Activated naive CD8-positive, alpha-beta T cell treated with anti-CD3 and anti-CD28 coated beads, Interleukin-2, amount 50 U/mL, for 24 hours (primary cell): Measurements from ENCODE around the gene CMSS1.

Source experiments
- ATAC-seq: fragments of 150-1000 bp; cut with Tn5 transposase; one replicate; pipeline ENCODE4 v1.10.0; 2021
- DNase-seq: peaks from one replicate; pipeline ENCODE4 v3.0.0; 2021
- H3K27ac Mint-ChIP-seq: one replicate; pipeline ENCODE4 v1.8.0; 2021; ENCODE audit warnings: mild to moderate bottlenecking, mixed read lengths
- H3K27me3 Mint-ChIP-seq: one replicate; pipeline ENCODE4 v1.8.0; 2021; ENCODE audit warnings: mixed read lengths
- H3K36me3 Mint-ChIP-seq: one replicate; pipeline ENCODE4 v1.8.0; 2021; ENCODE audit warnings: low read depth, mixed read lengths
- H3K4me1 Mint-ChIP-seq: one replicate; pipeline ENCODE4 v1.8.0; 2021; ENCODE audit warnings: mixed read lengths
- H3K4me3 Mint-ChIP-seq: one replicate; pipeline ENCODE4 v1.8.0; 2021; ENCODE audit warnings: mild to moderate bottlenecking, moderate library complexity, mixed read lengths
- H3K9me3 Mint-ChIP-seq: one replicate; pipeline ENCODE4 v1.8.0; 2021; ENCODE audit warnings: mixed read lengths

Gene CMSS1

GRCh38 chr3:100155128-100155527 is 337.5 kb downstream of the CMSS1 start:
- Mint-ChIP-seq H3K36me3 (peaks cover 65% of the 10 kb centered on the region), H3K4me1 (peaks cover 15% of the 10 kb centered on the region), H3K27me3 (no peaks in the 10 kb centered on the region), H3K9me3 (peaks cover 27% of the 10 kb centered on the region), H3K27ac (no peak overlapping the region), H3K4me3 (no peak overlapping the region)
- no peak for DNase-seq
- ATAC-seq: no peak

- H3K36me3 Mint-ChIP-seq: peaks cover 67% of the 10 kb centered on the region
- no peak for DNase-seq
- no peak overlapping the region for H3K27ac Mint-ChIP-seq
- no peak overlapping the region for H3K4me3 Mint-ChIP-seq
- H3K9me3 Mint-ChIP-seq: peaks cover 27% of the 10 kb centered on the region
- H3K27me3 Mint-ChIP-seq: no peaks in the 10 kb centered on the region
- H3K4me1 Mint-ChIP-seq: peaks cover 16% of the 10 kb centered on the region
- no peak for ATAC-seq
Measured at GRCh38 chr3:100155590-100155989, 337.9 kb downstream of the CMSS1 start.

GRCh38 chr3:100157685-100158084 is 340.0 kb downstream of the CMSS1 start:
- H3K36me3 Mint-ChIP-seq: peaks cover 57% of the 10 kb centered on the region
- H3K4me3 Mint-ChIP-seq: no peak overlapping the region
- peaks cover 22% of the 10 kb centered on the region for H3K9me3 Mint-ChIP-seq
- no peaks in the 10 kb centered on the region for H3K27me3 Mint-ChIP-seq
- H3K4me1 Mint-ChIP-seq: peaks cover 10% of the 10 kb centered on the region
- ATAC-seq (no peak), DNase-seq (no peak)
- no peak overlapping the region for H3K27ac Mint-ChIP-seq

GRCh38 chr3:100158918-100159330 is 341.3 kb downstream of the CMSS1 start:
- H3K4me1 Mint-ChIP-seq: peaks cover 10% of the 10 kb centered on the region
- no peaks in the 10 kb centered on the region for H3K27me3 Mint-ChIP-seq
- H3K4me3 Mint-ChIP-seq: no peak overlapping the region
- peaks cover 47% of the 10 kb centered on the region for H3K36me3 Mint-ChIP-seq
- H3K27ac Mint-ChIP-seq: no peak overlapping the region
- no peak for ATAC-seq
- no peak for DNase-seq
- peaks cover 18% of the 10 kb centered on the region for H3K9me3 Mint-ChIP-seq

- no peak for DNase-seq
- Mint-ChIP-seq H3K4me3 (no peak overlapping the region), H3K4me1 (peaks cover 10% of the 10 kb centered on the region), H3K27ac (peak overlapping the region; percentile 32), H3K36me3 (peaks cover 43% of the 10 kb centered on the region), H3K9me3 (peaks cover 18% of the 10 kb centered on the region), H3K27me3 (no peaks in the 10 kb centered on the region)
- peak; percentile 78 for ATAC-seq
Measured at GRCh38 chr3:100159331-100160153, 341.9 kb downstream of the CMSS1 start.

GRCh38 chr3:100160521-100160920 is 342.9 kb downstream of the CMSS1 start:
- DNase-seq (no peak), ATAC-seq (no peak)
- peaks cover 36% of the 10 kb centered on the region for H3K36me3 Mint-ChIP-seq
- H3K4me3 Mint-ChIP-seq: no peak overlapping the region
- H3K27me3 Mint-ChIP-seq: no peaks in the 10 kb centered on the region
- H3K9me3 Mint-ChIP-seq: peaks cover 10% of the 10 kb centered on the region
- peaks cover 10% of the 10 kb centered on the region for H3K4me1 Mint-ChIP-seq
- H3K27ac Mint-ChIP-seq: no peak overlapping the region

GRCh38 chr3:100163787-100164186 is 346.1 kb downstream of the CMSS1 start:
- no peak overlapping the region for H3K4me3 Mint-ChIP-seq
- no peaks in the 10 kb centered on the region for H3K27me3 Mint-ChIP-seq
- no peak for DNase-seq
- no peak for ATAC-seq
- H3K4me1 Mint-ChIP-seq: peaks cover 10% of the 10 kb centered on the region
- H3K36me3 Mint-ChIP-seq: peaks cover 28% of the 10 kb centered on the region
- no peaks in the 10 kb centered on the region for H3K9me3 Mint-ChIP-seq
- H3K27ac Mint-ChIP-seq: no peak overlapping the region

GRCh38 chr3:100164743-100165142 is 347.1 kb downstream of the CMSS1 start:
- no peaks in the 10 kb centered on the region for H3K9me3 Mint-ChIP-seq
- H3K36me3 Mint-ChIP-seq: peaks cover 30% of the 10 kb centered on the region
- H3K4me3 Mint-ChIP-seq: no peak overlapping the region
- H3K27ac Mint-ChIP-seq: no peak overlapping the region
- no peaks in the 10 kb centered on the region for H3K27me3 Mint-ChIP-seq
- DNase-seq: no peak
- peaks cover 5% of the 10 kb centered on the region for H3K4me1 Mint-ChIP-seq
- ATAC-seq: no peak

- DNase-seq (no peak), ATAC-seq (no peak)
- H3K4me1 Mint-ChIP-seq: no peaks in the 10 kb centered on the region
- H3K4me3 Mint-ChIP-seq: no peak overlapping the region
- no peaks in the 10 kb centered on the region for H3K9me3 Mint-ChIP-seq
- peaks cover 18% of the 10 kb centered on the region for H3K36me3 Mint-ChIP-seq
- H3K27me3 Mint-ChIP-seq: no peaks in the 10 kb centered on the region
- H3K27ac Mint-ChIP-seq: no peak overlapping the region
Measured at GRCh38 chr3:100165926-100166550, 348.4 kb downstream of the CMSS1 start.

GRCh38 chr3:100169201-100169920 is 351.7 kb downstream of the CMSS1 start:
- Mint-ChIP-seq H3K27ac (no peak overlapping the region), H3K9me3 (no peaks in the 10 kb centered on the region), H3K4me1 (no peaks in the 10 kb centered on the region), H3K4me3 (no peak overlapping the region), H3K36me3 (peaks cover 24% of the 10 kb centered on the region), H3K27me3 (no peaks in the 10 kb centered on the region)
- ATAC-seq (no peak), DNase-seq (no peak)

GRCh38 chr3:100170486-100170885 is 352.8 kb downstream of the CMSS1 start:
- Mint-ChIP-seq H3K9me3 (no peaks in the 10 kb centered on the region), H3K27me3 (no peaks in the 10 kb centered on the region), H3K4me1 (no peaks in the 10 kb centered on the region), H3K4me3 (no peak overlapping the region), H3K27ac (no peak overlapping the region), H3K36me3 (peaks cover 25% of the 10 kb centered on the region)
- ATAC-seq: no peak
- no peak for DNase-seq

GRCh38 chr3:100171211-100171914 is 353.7 kb downstream of the CMSS1 start:
- H3K9me3 Mint-ChIP-seq: no peaks in the 10 kb centered on the region
- H3K27ac Mint-ChIP-seq: no peak overlapping the region
- no peak overlapping the region for H3K4me3 Mint-ChIP-seq
- no peak for DNase-seq
- no peak for ATAC-seq
- no peaks in the 10 kb centered on the region for H3K27me3 Mint-ChIP-seq
- H3K4me1 Mint-ChIP-seq: no peaks in the 10 kb centered on the region
- peaks cover 31% of the 10 kb centered on the region for H3K36me3 Mint-ChIP-seq

GRCh38 chr3:100173961-100174360 is 356.3 kb downstream of the CMSS1 start:
- Mint-ChIP-seq H3K36me3 (peaks cover 44% of the 10 kb centered on the region), H3K9me3 (peaks cover 7% of the 10 kb centered on the region)
- ATAC-seq: no peak

GRCh38 chr3:100175637-100176280 is 358.1 kb downstream of the CMSS1 start:
- H3K27ac Mint-ChIP-seq: no peak overlapping the region
- no peak overlapping the region for H3K4me3 Mint-ChIP-seq
- H3K36me3 Mint-ChIP-seq: peaks cover 57% of the 10 kb centered on the region
- H3K4me1 Mint-ChIP-seq: no peaks in the 10 kb centered on the region
- no peaks in the 10 kb centered on the region for H3K27me3 Mint-ChIP-seq
- no peak for DNase-seq
- H3K9me3 Mint-ChIP-seq: peaks cover 16% of the 10 kb centered on the region
- ATAC-seq: no peak

More at GRCh38 chr3:100173961-100174360, 356.3 kb downstream of the CMSS1 start:
- H3K27me3 Mint-ChIP-seq: no peaks in the 10 kb centered on the region
- no peaks in the 10 kb centered on the region for H3K4me1 Mint-ChIP-seq
- H3K27ac Mint-ChIP-seq: no peak overlapping the region
- no peak for DNase-seq
- no peak overlapping the region for H3K4me3 Mint-ChIP-seq
